ENCODE data around the gene YPEL1.

- TF ChIP-seq YY1 (IDR thresholded peaks at IDR 0.05; ENCODE audit: low read depth), result no peak
- no peak for TF ChIP-seq REST (IDR thresholded peaks at IDR 0.05; ENCODE audit: low read depth)
- TF ChIP-seq USF1 (IDR thresholded peaks at IDR 0.05), result no peak
- TF ChIP-seq MAX (IDR thresholded peaks at IDR 0.05), result no peak
- no peak for TF ChIP-seq RAD21 (IDR thresholded peaks at IDR 0.05; ENCODE audit: low read depth)
- TF ChIP-seq TAF1 (IDR thresholded peaks at IDR 0.05; ENCODE audit: low read depth), result no peak
- no peak for TF ChIP-seq EP300 (IDR thresholded peaks at IDR 0.05; ENCODE audit: borderline replicate concordance)
- TF ChIP-seq TCF12 (IDR thresholded peaks at IDR 0.05; ENCODE audit: low read depth), result no peak
- no peak for TF ChIP-seq EGR1 (IDR thresholded peaks at IDR 0.05)
- no peak for TF ChIP-seq NFIC (IDR thresholded peaks at IDR 0.05)
These were observed 42.1 kb downstream of the YPEL1 start for GRCh38 chr22:21693333-21693998.

Data from Ishikawa (cell line).